Fibroblast of skin of right quadriceps (primary cell): Measurements from ENCODE around the gene DNAH5.
A peak's percentile ranks its signal among the peaks of the same experiment; 100 is the strongest.

Source experiments
- DNase-seq: peaks from one replicate; pipeline ENCODE4 v3.0.0-alpha.2; 2013

Gene DNAH5

GRCh38 chr5:13700626-13701025, 243.9 kb downstream of the DNAH5 start:
- no peak for DNase-seq

DNA sequence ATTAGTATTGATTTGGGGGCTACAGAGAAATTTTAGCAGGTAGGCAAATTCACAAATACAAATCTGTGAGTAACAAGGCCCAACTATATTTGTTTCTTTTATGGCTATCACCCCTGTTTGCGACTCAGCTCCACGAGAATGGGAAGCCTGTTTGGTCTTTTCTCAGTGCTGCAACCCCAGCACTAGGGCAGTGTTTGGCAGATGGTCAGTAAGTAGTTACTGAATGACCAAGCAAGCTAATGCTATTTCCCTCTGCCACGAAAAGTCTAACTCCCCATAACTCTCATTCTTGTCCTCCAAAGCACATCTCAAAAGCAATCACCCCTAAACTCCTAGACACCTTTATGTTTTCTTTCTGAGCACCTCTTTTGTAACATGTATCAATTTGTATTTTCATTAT, 245.6 kb downstream of the DNAH5 start:
- no peak for DNase-seq

DNA sequence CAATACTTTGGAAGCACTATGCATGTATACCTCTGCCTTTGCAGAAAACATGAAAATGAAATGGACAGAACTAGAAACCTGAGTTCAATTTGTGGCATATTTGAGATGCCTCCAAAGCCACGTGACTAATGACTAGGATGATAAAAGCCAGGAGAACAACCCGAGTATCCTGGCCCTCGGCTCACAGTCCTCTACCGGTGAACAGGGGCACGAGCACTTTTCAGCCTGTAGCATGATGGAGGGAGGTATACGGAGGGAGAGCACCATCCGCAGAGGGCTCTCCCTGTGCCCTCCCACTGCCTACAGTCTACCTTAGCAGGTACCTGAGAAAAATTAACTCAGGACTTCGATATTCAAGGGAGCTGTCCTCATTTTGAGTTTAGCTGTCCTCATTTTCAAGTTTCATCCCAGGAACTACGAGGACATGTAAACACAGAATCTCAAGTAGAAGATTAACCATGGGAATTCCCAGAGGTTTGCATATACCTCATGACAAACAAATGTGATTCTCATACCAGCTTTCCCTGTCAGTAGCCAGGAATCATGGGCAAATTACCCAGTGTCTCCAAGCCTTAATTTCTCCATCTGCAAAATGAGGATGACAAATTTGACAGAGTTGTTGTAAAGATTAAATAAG, 249.3 kb downstream of the DNAH5 start:
- no peak for DNase-seq

- no peak for DNase-seq
These were observed 252.3 kb downstream of the DNAH5 start for GRCh38 chr5:13692172-13692571.

GRCh38 chr5:13676531-13676930, 268.0 kb downstream of the DNAH5 start:
- DNase-seq = no peak

- no peak for DNase-seq
These were observed 270.1 kb downstream of the DNAH5 start for GRCh38 chr5:13674391-13674790.

DNA sequence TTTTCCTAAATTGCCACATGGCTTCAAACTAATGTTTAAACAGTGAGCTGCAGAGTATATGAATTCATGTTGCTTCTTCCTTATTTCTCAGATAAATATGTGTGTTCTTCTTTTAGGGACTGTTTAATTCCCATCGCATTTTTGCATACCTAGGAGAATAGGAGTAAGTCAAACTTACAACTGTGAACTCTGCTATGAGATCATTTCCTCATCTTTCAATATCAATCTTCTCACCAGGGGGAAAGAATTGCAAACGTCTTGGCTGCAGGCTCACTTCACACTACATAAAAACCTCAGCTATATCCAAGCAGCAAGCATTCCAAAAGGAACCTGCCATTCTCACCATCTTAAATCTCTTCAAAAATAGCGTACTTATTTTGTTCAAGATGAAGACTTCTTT, 271.0 kb downstream of the DNAH5 start:
- no peak for DNase-seq

DNA sequence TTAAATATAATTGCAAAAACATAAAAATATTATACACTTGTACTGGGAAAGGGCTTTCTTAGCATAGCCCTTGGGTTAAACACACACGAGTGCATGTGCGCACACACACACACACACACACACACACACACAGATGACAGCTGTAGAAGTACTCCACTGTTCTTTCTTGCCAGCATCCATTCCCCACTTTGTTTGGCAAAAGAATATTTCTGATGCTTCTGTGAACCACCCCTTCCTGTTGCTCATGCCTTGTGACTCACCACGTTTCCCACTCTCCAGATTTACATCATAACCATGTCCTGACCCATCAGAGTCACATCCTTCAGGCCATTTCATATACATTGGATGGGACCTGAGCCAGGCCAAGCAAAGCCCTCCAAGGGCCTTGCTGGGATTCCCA, 280.1 kb downstream of the DNAH5 start:
- peak; percentile 95 for DNase-seq

DNA sequence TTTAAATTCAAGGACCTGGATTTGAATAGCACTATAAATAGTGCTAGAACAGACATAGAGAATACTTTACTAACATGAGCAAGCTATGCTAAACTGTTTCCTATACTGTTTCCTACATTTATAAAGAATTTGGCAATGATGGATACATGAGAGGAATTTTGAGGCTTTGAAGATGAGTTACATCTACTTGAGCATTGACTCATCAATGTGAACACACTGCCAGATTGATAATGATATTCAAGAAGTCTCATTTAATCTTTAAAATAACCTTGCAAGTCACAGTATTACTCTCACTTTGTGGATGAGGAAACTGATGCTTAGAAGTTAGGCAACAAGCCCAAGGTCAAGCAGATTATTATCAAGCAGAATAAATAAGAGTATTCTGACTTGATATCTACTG, 281.9 kb downstream of the DNAH5 start:
- peak; percentile 47 for DNase-seq

DNA sequence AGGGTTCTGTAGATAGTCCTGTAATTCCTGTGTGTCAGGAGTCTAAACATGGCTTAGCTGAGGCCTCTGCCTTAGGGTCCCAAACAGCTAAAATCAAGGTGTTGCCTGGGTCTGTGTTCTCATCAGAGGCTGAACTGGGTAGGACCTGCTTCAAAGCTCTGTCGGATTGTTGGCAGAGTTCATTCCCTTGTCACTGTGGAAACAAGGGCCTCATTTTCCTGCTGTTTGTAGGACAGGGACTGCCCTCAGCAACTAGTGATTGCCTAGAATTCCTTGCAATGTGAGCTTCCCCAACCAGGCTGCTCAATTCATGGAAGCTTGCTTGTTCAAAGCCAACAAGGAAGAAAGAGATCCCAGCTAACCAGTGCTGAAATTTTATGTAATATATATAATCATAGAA, 283.2 kb downstream of the DNAH5 start:
- DNase-seq = no peak

GRCh38 chr5:13660072-13660471, 284.4 kb downstream of the DNAH5 start:
- DNase-seq = peak; percentile 43

DNA sequence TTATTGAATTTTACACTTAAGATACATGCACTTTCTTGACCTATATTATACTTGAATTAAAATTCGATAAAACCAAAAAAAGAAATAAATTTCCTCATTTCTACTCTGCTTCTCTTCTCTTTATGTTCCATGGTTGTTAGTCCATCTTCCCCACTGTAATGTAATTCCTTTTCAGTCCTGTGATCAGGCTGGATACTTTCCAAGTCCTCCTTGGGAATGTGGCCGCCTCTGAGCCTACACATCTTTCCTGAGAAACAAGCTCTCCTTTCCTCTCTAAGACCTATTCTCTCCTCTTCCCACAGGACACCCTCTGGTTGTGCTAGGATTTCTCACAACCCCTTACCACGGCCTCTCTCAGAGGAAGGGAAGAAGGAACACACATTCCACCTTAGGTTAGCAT, 285.1 kb downstream of the DNAH5 start:
- peak; percentile 40 for DNase-seq

DNA sequence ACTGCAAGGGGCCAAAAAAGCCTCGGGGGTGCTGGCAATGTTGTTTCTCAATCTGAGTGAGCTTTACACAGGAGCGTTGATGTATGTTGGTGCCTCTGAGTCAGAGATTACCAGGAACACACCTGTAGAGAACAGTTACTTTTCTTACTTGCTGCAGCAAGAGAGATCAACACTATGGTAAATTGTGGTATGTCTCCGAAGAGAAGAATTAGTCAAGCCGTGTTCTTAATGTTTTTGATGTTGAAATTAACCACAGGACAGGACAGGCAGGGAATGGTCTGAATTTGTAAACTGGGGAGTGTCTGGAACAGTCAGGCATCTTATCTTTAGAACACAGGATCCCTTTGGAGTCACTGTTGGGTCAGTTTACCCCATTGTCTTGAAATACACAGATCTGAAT, 285.7 kb downstream of the DNAH5 start:
- no peak for DNase-seq

DNA sequence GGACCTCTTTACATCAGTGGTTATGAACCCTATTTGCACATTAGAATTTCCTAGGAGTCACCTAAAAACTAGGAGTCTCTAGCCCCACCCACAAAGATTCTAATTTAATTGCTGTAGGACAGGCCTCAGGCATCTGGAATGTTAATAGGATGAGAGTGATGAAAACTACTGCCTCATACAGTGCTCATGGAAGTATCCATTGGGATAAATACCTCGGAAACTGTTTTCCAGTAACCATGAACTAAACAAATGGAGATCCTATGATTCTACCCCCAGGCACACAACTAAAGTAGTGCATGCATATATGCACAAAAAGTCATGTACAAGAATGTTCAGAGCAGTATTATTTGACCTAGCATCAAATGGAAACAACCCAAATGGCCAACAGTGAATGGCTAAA, 286.3 kb downstream of the DNAH5 start:
- DNase-seq = no peak

- no peak for DNase-seq
These were observed 290.8 kb downstream of the DNAH5 start for GRCh38 chr5:13653709-13654108.

DNA sequence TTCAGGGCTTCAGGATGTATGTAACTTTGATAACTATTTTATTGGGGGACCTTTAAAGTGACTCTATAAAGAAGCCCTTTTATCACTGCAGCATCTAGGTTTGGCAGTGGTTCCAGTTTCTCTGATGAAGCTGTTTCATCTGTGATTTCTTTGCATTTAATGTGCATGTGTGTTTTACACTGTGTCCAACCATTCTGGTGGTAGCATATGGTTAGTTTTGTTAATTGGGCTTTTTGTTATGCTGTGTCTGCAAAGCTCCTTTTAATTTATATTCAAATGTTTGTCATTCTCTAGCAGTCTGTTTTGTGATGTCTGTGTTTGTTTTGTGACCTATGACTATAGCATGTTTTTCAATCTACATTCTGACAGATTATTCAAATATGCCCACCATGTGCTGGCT, 294.8 kb downstream of the DNAH5 start:
- DNase-seq = no peak

GRCh38 chr5:13648822-13649221, 295.7 kb downstream of the DNAH5 start:
- no peak for DNase-seq

GRCh38 chr5:13643734-13644133, 300.8 kb downstream of the DNAH5 start:
- no peak for DNase-seq

DNA sequence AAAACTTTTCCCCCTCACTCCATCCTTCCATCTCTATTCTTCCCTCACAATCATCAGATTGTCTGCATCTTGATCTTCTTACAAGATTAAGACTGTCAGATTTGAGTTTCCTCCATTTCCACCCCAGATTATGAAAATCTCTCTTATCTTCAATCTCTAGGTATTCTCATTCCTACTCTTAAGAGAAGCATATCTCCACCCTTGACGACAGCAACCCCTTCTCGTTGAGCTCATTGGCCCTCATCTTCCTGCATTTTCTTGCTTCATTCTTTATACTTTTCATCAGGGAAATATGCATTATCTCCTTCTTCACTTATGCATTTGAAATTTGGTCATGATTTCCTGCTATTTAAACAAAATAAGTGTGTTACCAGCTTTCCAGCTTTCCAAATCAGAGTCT, 301.3 kb downstream of the DNAH5 start:
- no peak for DNase-seq
